H9 (cell line): ENCODE measurements around the gene CDH20. TPM values are rescaled to one million over a fixed set of nuclear protein-coding genes. Genes with fewer than 3 reads are reported as not detected.
A peak's percentile ranks its signal among the peaks of the same experiment; 100 is the strongest.

Experiments
- DNase-seq: peaks from one replicate; pipeline ENCODE4 v3.0.0-alpha.2; 2017
- H2AFZ ChIP-seq: one replicate; pipeline ENCODE4 v1.6.1; 2013; ENCODE audit warnings: mild to moderate bottlenecking, low read length, control low read depth, moderate library complexity
- H2AK5ac ChIP-seq: 2 replicates; pipeline ENCODE4 v1.6.1; 2013; ENCODE audit warnings: low read length, control low read depth, mixed read lengths; ENCODE audit not compliant: insufficient read length
- H2BK120ac ChIP-seq: one replicate; pipeline ENCODE4 v1.6.1; 2013; ENCODE audit warnings: low read depth, mild to moderate bottlenecking, low read length, control low read depth, inconsistent platforms; ENCODE audit not compliant: poor library complexity, severe bottlenecking
- H2BK12ac ChIP-seq: 2 replicates; pipeline ENCODE4 v1.6.1; 2013; ENCODE audit warnings: low read length, control low read depth, mixed read lengths, low read depth; ENCODE audit not compliant: insufficient read length
- H2BK15ac ChIP-seq: 2 replicates; pipeline ENCODE4 v1.6.1; 2013; ENCODE audit warnings: low read depth, low read length, control low read depth
- H2BK20ac ChIP-seq: one replicate; pipeline ENCODE4 v1.6.1; 2013; ENCODE audit warnings: low read depth, mild to moderate bottlenecking, low read length, control low read depth, inconsistent platforms; ENCODE audit not compliant: poor library complexity, severe bottlenecking
- H2BK5ac ChIP-seq: 2 replicates; pipeline ENCODE4 v1.6.1; 2013; ENCODE audit warnings: low read length, control low read depth, mixed read lengths; ENCODE audit not compliant: insufficient read length
- H3K14ac ChIP-seq: 2 replicates; pipeline ENCODE4 v1.6.1; 2013; ENCODE audit warnings: low read length, control low read depth; ENCODE audit not compliant: insufficient read depth
- H3K18ac ChIP-seq: 2 replicates; pipeline ENCODE4 v1.6.1; 2013; ENCODE audit warnings: low read depth, mild to moderate bottlenecking, mixed read lengths, low read length, control low read depth; ENCODE audit not compliant: insufficient read length
- H3K23ac ChIP-seq: 2 replicates; pipeline ENCODE4 v1.6.1; 2013; ENCODE audit warnings: low read length, control low read depth, mixed read lengths, low read depth; ENCODE audit not compliant: insufficient read length
- H3K23me2 ChIP-seq: 2 replicates; pipeline ENCODE4 v1.6.1; 2013; ENCODE audit warnings: low read depth, mild to moderate bottlenecking, mixed read lengths, low read length, control low read depth; ENCODE audit not compliant: insufficient read length, poor library complexity, severe bottlenecking
- H3K27ac ChIP-seq: 2 replicates; pipeline ENCODE4 v1.5.1; 2013; ENCODE audit warnings: low read length, control low read depth, mixed read lengths, low read depth; ENCODE audit not compliant: insufficient read length
- H3K27me3 ChIP-seq: 2 replicates; pipeline ENCODE4 v1.6.1; 2013; ENCODE audit warnings: low read length, control low read depth, inconsistent platforms; ENCODE audit not compliant: insufficient read depth
- H3K4ac ChIP-seq: 2 replicates; pipeline ENCODE4 v1.6.1; 2013; ENCODE audit warnings: low read depth, mild to moderate bottlenecking, control low read depth, inconsistent platforms, low read length, moderate library complexity
- H3K4me1 ChIP-seq: 2 replicates; pipeline ENCODE4 v1.6.1; 2013; ENCODE audit warnings: low read length, control low read depth, inconsistent platforms; ENCODE audit not compliant: insufficient read depth
- H3K4me2 ChIP-seq: 2 replicates; pipeline ENCODE4 v1.6.1; 2013; ENCODE audit warnings: low read length, control low read depth, mixed read lengths; ENCODE audit not compliant: insufficient read length, insufficient read depth
- H3K56ac ChIP-seq: 2 replicates; pipeline ENCODE4 v1.6.1; 2013; ENCODE audit warnings: low read depth, mild to moderate bottlenecking, mixed read lengths, low read length, control low read depth; ENCODE audit not compliant: insufficient read length
- H3K79me1 ChIP-seq: 2 replicates; pipeline ENCODE4 v1.6.1; 2013; ENCODE audit warnings: low read depth, mild to moderate bottlenecking, moderate library complexity, low read length, control low read depth, inconsistent platforms; ENCODE audit not compliant: insufficient read depth, poor library complexity, severe bottlenecking
- H3K79me2 ChIP-seq: 2 replicates; pipeline ENCODE4 v1.6.1; 2013; ENCODE audit warnings: low read length, control low read depth, inconsistent platforms; ENCODE audit not compliant: insufficient read depth
- H3K9ac ChIP-seq: 2 replicates; pipeline ENCODE4 v1.6.1; 2013; ENCODE audit warnings: low read length, control low read depth, mixed read lengths; ENCODE audit not compliant: insufficient read length; ENCODE audit errors: extremely low read depth
- H3K9me3 ChIP-seq: one replicate; pipeline ENCODE4 v1.6.1; 2013; ENCODE audit warnings: low read depth, low read length, inconsistent platforms; ENCODE audit not compliant: control insufficient read depth
- H3T11ph ChIP-seq: one replicate; pipeline ENCODE4 v1.6.1; 2013; ENCODE audit warnings: mild to moderate bottlenecking, low read length, control low read depth, inconsistent platforms
- H4K20me1 ChIP-seq: one replicate; pipeline ENCODE4 v1.6.1; 2013; ENCODE audit not compliant: control insufficient read depth, insufficient read length, insufficient read depth
- H4K5ac ChIP-seq: 2 replicates; pipeline ENCODE4 v1.6.1; 2013; ENCODE audit warnings: low read depth, mild to moderate bottlenecking, mixed read lengths, low read length, control low read depth; ENCODE audit not compliant: insufficient read length
- H4K8ac ChIP-seq: replicated peaks from 2 replicates; pipeline ENCODE4 v1.6.1; 2013; ENCODE audit warnings: low read length, control low read depth, mixed read lengths, low read depth; ENCODE audit not compliant: insufficient read length
- H4K91ac ChIP-seq: 2 replicates; pipeline ENCODE4 v1.6.1; 2013; ENCODE audit warnings: low read depth, mild to moderate bottlenecking, moderate library complexity, mixed read lengths, low read length, control low read depth; ENCODE audit not compliant: insufficient read length
- H3K27ac Mint-ChIP-seq, 3 experiments: 2 replicates in 2 of 3; 3 replicates in 1 of 3; pipeline ENCODE4 v1.8.0; 2020 to 2021; ENCODE audit warnings: mixed read lengths in 3 of 3, mild to moderate bottlenecking in 1 of 3, moderate library complexity in 1 of 3
- H3K27me3 Mint-ChIP-seq: 2 replicates; pipeline ENCODE4 v1.8.0; 2021; ENCODE audit warnings: low read depth, mild to moderate bottlenecking, moderate library complexity, mixed read lengths
- H3K36me3 Mint-ChIP-seq, 3 experiments: 2 replicates in 2 of 3; 3 replicates in 1 of 3; pipeline ENCODE4 v1.8.0; 2020 to 2021; ENCODE audit warnings: low read depth in 3 of 3, mixed read lengths in 3 of 3; ENCODE audit not compliant: insufficient read depth in 1 of 3
- H3K4me1 Mint-ChIP-seq, 2 experiments: 2 replicates each; pipeline ENCODE4 v1.8.0; 2020; ENCODE audit warnings: mixed read lengths in 2 of 2
- H3K4me3 Mint-ChIP-seq, 2 experiments: 2 replicates in 1 of 2; 3 replicates in 1 of 2; pipeline ENCODE4 v1.8.0; 2020 to 2021; ENCODE audit warnings: mild to moderate bottlenecking in 2 of 2, mixed read lengths in 2 of 2, moderate library complexity in 1 of 2
- H3K9me3 Mint-ChIP-seq, 2 experiments: 2 replicates in 1 of 2; 3 replicates in 1 of 2; pipeline ENCODE4 v1.8.0; 2020; ENCODE audit warnings: mild to moderate bottlenecking in 2 of 2, mixed read lengths in 2 of 2, moderate library complexity in 1 of 2
- CTCF ChIP-seq: fragments of 200-600 bp; sonication (generic); conservative IDR thresholded peaks from 3 replicates; pipeline ENCODE4 v1.8.0; 2021; ENCODE audit warnings: antibody characterized with exemption, mild to moderate bottlenecking
- WGBS: extraction: QIAGEN DNeasy Blood & Tissue Kit; methylation state at CpG from one replicate; pipeline ENCODE4 v1.1.7; 2013; ENCODE audit warnings: missing lambda C conversion rate, low lambda C conversion rate, mixed read lengths; ENCODE audit not compliant: insufficient read length; ENCODE audit errors: extremely low coverage; 5-methylcytosine and 5-hydroxymethylcytosine counted together
- total RNA-seq: library from RNA; stranded (reverse); gene quantifications from 2 replicates; pipeline ENCODE4 v1.2.1, GENCODE V29; 2021

The CDH20 gene
- total RNA-seq, 1 experiment from 2014 or later: not detected

GRCh38 chr18:61333746-61334490, 688 bp downstream of the CDH20 start:
- Histone ChIP-seq H4K5ac (no peak overlapping the region), H3K4me2 (peak overlapping the region; percentile 77), H2BK15ac (no peak overlapping the region), H2BK12ac (no peak overlapping the region), H3K9me3 (no peaks in the 10 kb centered on the region), H3K27ac (no peak overlapping the region), H2BK120ac (no peak overlapping the region), H3T11ph (no peak overlapping the region), H2BK20ac (no peak overlapping the region), H3K23me2 (peaks cover 10% of the 10 kb centered on the region), H2AK5ac (no peak overlapping the region), H2BK5ac (no peak overlapping the region), H3K4me1 (no peaks in the 10 kb centered on the region), H3K27me3 (peaks cover 4% of the 10 kb centered on the region; the same call in 1 of the 2 replicates), H4K20me1 (no peaks in the 10 kb centered on the region), H3K9ac (no peak overlapping the region), H3K18ac (peak overlapping the region; percentile 3), H3K56ac (no peak overlapping the region), H2AFZ (no peak overlapping the region), H3K79me2 (no peaks in the 10 kb centered on the region), H4K91ac (no peak overlapping the region), H3K14ac (no peak overlapping the region), H3K79me1 (no peaks in the 10 kb centered on the region), H3K23ac (no peak overlapping the region), H4K8ac (no peak overlapping the region), H3K4ac (no peak overlapping the region)
- no peak overlapping the region for H3K27ac Mint-ChIP-seq
- H3K27me3 Mint-ChIP-seq: peaks cover 62% of the 10 kb centered on the region
- peaks cover 0 to under 1% (median 0%) of the 10 kb centered on the region in 3 experiments; a peak in 1 of 7 replicates for H3K36me3 Mint-ChIP-seq
- peak; percentile 25; the same call in 1 of the 3 replicates for TF ChIP-seq CTCF
- peaks cover 12% of the 10 kb centered on the region in 2 experiments for H3K4me1 Mint-ChIP-seq
- peak overlapping the region; percentile 78 to 92 for H3K4me3 Mint-ChIP-seq
- H3K9me3 Mint-ChIP-seq: no peaks in the 10 kb centered on the region
- peak; percentile 52 for DNase-seq
- WGBS: no CpG with 5 or more reads among the region's 73 CpGs
